Measurements from ENCODE around the gene LAMA1.

The LAMA1 gene

GRCh38 chr18:7038330-7038851, 79.2 kb downstream of the LAMA1 start:
- no peak for DNase-seq

GRCh38 chr18:7037470-7037869, 80.1 kb downstream of the LAMA1 start:
- no peak for DNase-seq

GRCh38 chr18:7035807-7036206, 81.8 kb downstream of the LAMA1 start:
- DNase-seq = no peak

- DNase-seq = no peak
These were observed 82.7 kb downstream of the LAMA1 start for GRCh38 chr18:7034924-7035323.

- no peak for DNase-seq
These were observed 85.1 kb downstream of the LAMA1 start for GRCh38 chr18:7032537-7032936.

DNA sequence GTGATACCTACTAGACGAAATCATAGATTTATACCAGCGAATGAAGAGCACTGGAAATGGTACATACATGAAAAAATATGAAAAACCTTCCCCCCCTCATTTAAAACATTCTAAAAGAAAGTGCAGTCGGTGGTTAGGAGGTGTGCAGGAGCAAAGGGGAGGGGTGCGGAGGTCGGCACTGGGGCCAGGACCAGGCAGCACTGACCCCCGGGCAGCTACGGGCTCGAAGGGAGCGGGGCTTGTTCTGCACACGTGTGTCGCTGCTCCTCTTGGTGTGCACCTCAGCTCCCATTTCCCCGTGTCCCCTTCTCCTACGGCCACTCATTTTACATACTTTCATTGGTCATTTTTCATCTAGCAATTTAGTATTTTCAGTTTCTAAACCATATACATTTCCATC, 89.0 kb downstream of the LAMA1 start:
- no peak for DNase-seq

DNA sequence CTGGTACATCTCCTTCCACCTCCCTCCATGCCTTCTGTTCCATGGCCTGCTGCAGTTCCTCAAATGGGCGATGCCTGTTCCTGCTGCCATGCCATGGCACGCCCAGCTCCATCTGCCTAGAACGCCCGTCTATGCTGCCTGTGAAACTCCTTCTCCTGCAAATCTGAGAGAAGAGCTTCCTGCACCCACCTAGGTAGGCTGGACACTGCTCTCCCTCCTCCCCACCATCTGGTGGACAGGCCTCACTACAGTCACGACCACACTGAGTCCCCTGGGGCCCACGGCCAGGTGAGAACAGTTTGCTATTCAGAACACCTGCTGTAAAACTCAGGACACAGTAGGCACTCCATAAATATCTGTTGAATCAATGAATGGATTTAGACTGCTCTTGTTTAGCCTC, 92.4 kb downstream of the LAMA1 start:
- DNase-seq = no peak

- no peak for DNase-seq
These were observed 94.0 kb downstream of the LAMA1 start for GRCh38 chr18:7023581-7023980.

- DNase-seq = no peak
These were observed 94.5 kb downstream of the LAMA1 start for GRCh38 chr18:7023063-7023580.

DNA sequence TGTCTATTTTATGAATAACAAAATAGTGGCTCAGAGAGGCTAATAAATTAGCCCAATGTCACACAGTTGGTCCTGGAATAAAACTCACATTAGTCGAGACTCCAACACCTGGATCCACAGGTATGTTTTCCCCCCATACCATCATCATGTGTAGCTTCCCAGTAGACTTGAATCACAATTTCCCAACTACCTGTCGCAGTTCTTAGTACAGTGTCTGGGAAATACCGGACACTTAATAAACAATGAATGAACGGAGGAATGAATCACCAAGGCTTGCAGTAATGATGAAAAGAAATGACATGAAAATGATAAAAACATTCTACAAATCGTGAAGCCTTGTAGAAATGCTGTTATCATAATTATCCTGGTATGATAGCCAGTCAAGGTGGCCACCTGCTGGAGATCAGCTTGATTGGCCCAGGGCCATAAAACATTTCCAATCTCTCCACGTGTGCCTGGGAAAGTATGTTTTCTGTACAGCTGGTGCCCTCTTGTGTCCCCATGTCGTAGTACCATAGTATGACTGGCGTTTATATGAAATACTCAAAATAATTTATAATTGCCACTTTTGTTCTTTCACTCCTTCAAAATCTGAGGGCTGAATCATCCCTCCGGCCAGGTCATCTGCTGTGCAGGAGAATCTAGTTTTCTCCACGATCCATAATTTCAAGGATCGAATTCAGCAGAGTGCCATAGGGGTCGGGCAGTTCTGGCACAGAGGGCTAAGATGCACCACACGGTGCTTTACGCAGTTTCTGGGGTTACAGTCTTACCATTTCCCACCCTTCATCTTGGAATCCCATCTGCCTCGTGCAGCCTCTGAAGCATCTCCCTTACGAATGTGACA, 95.4 kb downstream of the LAMA1 start:
- no peak for DNase-seq

GRCh38 chr18:7020995-7021777, 96.4 kb downstream of the LAMA1 start:
- DNase-seq = no peak

- DNase-seq = no peak
These were observed 100.6 kb downstream of the LAMA1 start for GRCh38 chr18:7017013-7017412.

- no peak for DNase-seq
These were observed 106.5 kb downstream of the LAMA1 start for GRCh38 chr18:7011142-7011541.

DNA sequence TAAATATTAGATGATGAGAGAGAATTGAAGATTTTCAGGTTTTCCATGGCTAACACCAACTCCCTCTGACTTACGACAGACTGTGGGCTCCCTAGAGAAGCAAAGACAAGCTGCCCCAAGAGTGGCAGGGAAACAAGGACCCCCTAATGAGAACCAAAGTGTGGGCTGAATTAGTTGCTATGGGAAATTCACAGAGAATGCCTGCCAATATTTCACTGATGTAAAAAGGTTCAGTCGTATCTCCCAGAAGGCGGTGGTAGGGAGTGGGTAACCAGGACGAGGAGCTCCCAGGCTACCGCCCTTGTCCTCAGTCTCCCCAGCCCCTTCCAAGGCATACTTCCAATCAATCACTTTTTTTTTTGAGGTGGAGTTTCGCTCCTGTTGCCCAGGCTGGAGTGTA, 113.6 kb downstream of the LAMA1 start:
- DNase-seq = no peak

- DNase-seq = no peak
These were observed 115.5 kb downstream of the LAMA1 start for GRCh38 chr18:7002107-7002506.

DNA sequence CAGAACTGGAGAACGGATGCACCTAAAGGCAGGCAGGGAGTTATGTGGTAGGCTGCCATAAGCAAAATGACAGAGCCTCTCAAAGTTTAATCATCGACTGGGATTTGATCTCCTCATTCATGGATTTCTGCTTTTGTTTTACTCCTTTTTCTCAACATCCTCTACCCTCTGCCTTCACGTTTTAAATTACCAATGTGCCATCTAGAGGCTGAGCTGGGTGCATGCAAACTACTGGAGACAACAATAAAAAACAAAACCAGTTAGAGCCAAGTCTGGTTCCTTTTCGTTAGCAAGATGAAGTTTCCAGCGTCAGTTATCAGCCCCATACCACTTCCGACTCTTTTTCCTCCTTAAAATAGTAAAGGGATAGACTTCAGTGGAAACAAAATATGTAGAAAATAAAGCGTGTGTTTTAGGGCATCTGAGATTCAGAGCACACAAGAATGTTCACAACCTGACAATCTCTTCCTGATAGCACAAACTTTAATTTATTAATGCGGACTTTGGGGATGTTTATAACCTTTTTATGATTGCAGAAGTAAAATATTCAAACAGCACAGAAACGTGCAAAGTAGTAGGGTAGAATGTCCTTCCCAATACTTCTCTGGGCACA, 117.0 kb downstream of the LAMA1 start:
- no peak for DNase-seq

DNA sequence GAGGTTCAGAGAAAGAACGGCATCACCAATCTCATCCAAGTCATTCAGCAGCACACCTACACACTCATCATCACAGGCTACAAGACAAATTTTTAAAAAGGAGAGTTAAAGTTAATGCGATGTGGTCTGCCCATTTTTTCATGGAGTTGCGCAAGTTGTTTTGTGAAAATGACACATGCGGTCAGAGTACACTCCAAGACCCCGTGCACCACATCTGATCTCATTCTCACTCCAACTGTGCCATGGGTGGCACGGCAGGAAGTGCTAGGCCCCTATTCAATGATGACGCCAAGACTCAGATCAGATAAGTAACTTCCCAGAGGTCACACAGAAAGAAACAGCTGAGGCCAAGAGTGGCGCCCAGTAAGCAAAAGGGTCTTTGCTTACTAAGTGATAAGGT, 119.8 kb downstream of the LAMA1 start:
- no peak for DNase-seq

DNA sequence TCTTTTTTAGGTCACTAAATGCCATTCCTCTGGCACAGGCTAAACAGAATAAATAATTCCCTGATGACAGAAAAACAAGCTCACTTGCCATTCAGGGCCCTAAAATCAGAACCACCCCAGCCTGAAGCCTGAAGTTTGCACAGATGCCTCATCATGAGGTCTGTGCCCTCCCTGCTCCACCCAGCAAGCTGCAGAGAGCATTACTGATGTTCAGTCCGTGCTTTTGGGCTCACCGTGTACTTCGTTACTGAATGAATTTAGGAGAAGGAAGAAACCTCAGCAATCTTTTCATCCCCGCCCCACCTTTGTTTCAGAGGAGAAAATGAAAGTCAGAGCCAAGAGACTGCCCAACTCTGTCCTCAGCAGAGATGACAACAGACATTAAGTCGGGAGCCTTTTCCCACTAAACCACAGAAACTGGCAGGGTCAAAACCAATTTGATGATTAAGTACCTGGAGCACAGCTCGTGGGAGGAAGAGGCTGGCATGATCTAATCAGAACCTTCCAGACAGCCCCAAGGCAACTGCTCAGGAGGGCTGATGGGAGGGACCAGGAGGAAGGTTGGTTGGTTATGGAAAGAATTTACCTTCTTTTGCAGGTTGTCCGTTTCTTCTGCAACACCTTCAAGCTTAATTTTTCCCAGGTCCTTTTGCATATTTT, 122.7 kb downstream of the LAMA1 start:
- DNase-seq = no peak

GRCh38 chr18:6994056-6994770, 123.4 kb downstream of the LAMA1 start:
- no peak for DNase-seq

DNA sequence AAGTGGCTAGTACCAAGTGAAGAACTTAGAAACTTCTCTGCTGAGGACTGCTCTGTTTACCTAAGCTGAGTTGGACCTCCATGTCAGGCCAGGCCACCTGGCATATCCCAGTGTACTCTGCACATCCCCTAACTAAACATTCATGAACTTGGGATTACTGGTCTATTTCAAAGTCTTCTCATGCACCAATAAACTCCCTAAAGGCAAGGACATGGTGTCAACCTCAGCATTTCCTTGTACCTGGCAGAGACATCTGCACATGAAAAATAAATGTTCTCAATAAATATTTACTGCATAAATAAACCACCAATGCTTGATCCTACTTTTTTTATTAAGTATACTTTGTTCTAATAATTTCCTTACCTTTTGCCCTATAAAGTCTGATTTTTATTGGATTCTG, 124.8 kb downstream of the LAMA1 start:
- no peak for DNase-seq

- no peak for DNase-seq
These were observed 134.2 kb downstream of the LAMA1 start for GRCh38 chr18:6983366-6983765.

GRCh38 chr18:6982398-6982797, 135.2 kb downstream of the LAMA1 start:
- DNase-seq = no peak

All from activated CD8-positive, alpha-beta memory T cell treated with anti-CD3 and anti-CD28 coated beads, Interleukin-2, amount 50 U/mL, for 48 hours (primary cell).